Islet precursor cell (in vitro differentiated cells): ENCODE measurements around the gene MET.

ENCODE experiments used
- DNase-seq: peaks from one replicate; pipeline ENCODE4 v3.0.0-alpha.2; 2018

MET gene

GRCh38 chr7:116786791-116787443 lies 114.9 kb downstream of the MET start:
- no peak for DNase-seq

GRCh38 chr7:116787881-116788280 lies 115.9 kb downstream of the MET start:
- no peak for DNase-seq

- DNase-seq: no peak
These were observed 116.7 kb downstream of the MET start for GRCh38 chr7:116788572-116789197.

GRCh38 chr7:116790025-116790424 lies 118.0 kb downstream of the MET start:
- DNase-seq: no peak

- no peak for DNase-seq
These were observed 120.8 kb downstream of the MET start for GRCh38 chr7:116792813-116793212.

GRCh38 chr7:116793795-116794340 lies 121.9 kb downstream of the MET start:
- DNase-seq: no peak

GRCh38 chr7:116796471-116796870 lies 124.5 kb downstream of the MET start:
- no peak for DNase-seq

GRCh38 chr7:116797612-116798011 lies 125.6 kb downstream of the MET start:
- no peak for DNase-seq

- no peak for DNase-seq
These were observed 126.2 kb downstream of the MET start for GRCh38 chr7:116798232-116798631.

- DNase-seq: no peak
These were observed 127.9 kb downstream of the MET start for GRCh38 chr7:116799916-116800315.

- no peak for DNase-seq
These were observed 128.6 kb downstream of the MET start for GRCh38 chr7:116800594-116800993.

GRCh38 chr7:116801092-116801710 lies 129.2 kb downstream of the MET start:
- DNase-seq: no peak

- no peak for DNase-seq
These were observed 130.2 kb downstream of the MET start for GRCh38 chr7:116802144-116802745.

- DNase-seq: no peak
These were observed 130.8 kb downstream of the MET start for GRCh38 chr7:116802746-116803152.

- DNase-seq: no peak
These were observed 132.5 kb downstream of the MET start for GRCh38 chr7:116804471-116804870.

GRCh38 chr7:116805100-116805544 lies 133.1 kb downstream of the MET start:
- no peak for DNase-seq

GRCh38 chr7:116806046-116806944 lies 134.3 kb downstream of the MET start:
- no peak for DNase-seq

GRCh38 chr7:116807011-116807560 lies 135.1 kb downstream of the MET start:
- DNase-seq: no peak

- DNase-seq: no peak
These were observed 137.8 kb downstream of the MET start for GRCh38 chr7:116809636-116810266.

- DNase-seq: no peak
These were observed 138.5 kb downstream of the MET start for GRCh38 chr7:116810267-116811116.

- DNase-seq: no peak
These were observed 139.8 kb downstream of the MET start for GRCh38 chr7:116811768-116812167.
